SH-SY5Y (cell line): Measurements from ENCODE around the gene LMO7.

Experiments
- GATA2 ChIP-seq: IDR thresholded peaks from 2 replicates; pipeline ENCODE4 v1.6.1; 2011; ENCODE audit warnings: mild to moderate bottlenecking, low read depth, low read length
- GATA3 ChIP-seq: IDR thresholded peaks from 2 replicates; pipeline ENCODE4 v1.6.1; 2011; ENCODE audit warnings: low read depth, mild to moderate bottlenecking, low read length, moderate library complexity

DNA sequence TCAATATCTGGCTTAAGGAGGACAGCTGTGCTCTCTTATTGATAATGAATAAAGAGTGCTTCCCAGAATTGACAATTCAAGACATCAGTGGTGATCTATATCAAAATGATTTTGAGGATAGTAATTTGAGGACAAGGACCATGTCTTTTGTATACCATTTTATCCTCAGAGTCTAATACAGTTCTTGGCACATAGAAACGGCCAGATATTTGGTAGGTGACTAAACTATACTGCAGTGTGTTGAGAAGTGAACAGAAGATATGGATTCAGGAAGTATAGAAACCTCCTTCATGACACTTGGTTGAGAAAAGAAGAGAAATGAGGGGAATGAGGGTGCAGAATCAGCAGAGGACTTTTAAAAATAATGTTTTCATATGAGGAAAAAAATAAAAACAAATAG lies 16.1 kb upstream of the LMO7 start:
- TF ChIP-seq GATA2 (no peak), GATA3 (no peak)
